Activated CD4-positive, alpha-beta T cell treated with anti-CD3 and anti-CD28 coated beads, Interleukin-2, amount 10 ng/mL, durations not matched to agents 24 days and 14 days (primary cell): ENCODE measurements around the gene VWA8. TPM values are rescaled to one million over a fixed set of nuclear protein-coding genes. Genes with fewer than 3 reads are reported as not detected.

Experiments
- DNase-seq: peaks from one replicate; pipeline ENCODE4 v3.0.0; 2022
- H3K27ac Mint-ChIP-seq: one replicate; pipeline ENCODE4 v1.8.0; 2022; ENCODE audit warnings: mild to moderate bottlenecking, mixed read lengths
- H3K27me3 Mint-ChIP-seq: one replicate; pipeline ENCODE4 v1.8.0; 2022; ENCODE audit warnings: mixed read lengths
- H3K36me3 Mint-ChIP-seq: one replicate; pipeline ENCODE4 v1.8.0; 2022; ENCODE audit warnings: low read depth, mild to moderate bottlenecking, mixed read lengths
- H3K4me1 Mint-ChIP-seq: one replicate; pipeline ENCODE4 v1.8.0; 2021; ENCODE audit warnings: mixed read lengths
- H3K4me3 Mint-ChIP-seq: one replicate; pipeline ENCODE4 v1.8.0; 2022; ENCODE audit warnings: mild to moderate bottlenecking, moderate library complexity, mixed read lengths
- H3K9me3 Mint-ChIP-seq: one replicate; pipeline ENCODE4 v1.8.0; 2021; ENCODE audit warnings: mixed read lengths
- intact Hi-C: fragments of 100-400 bp; cut with micrococcal nuclease; formaldehyde crosslinking; loops from one replicate; pipeline ENCODE4 v1.15.1; 2023
- total RNA-seq: library from RNA; stranded (reverse); gene quantifications from 2 replicates; pipeline ENCODE4 v1.2.3, GENCODE V29; 2022

The VWA8 gene
- total RNA-seq, 1 donor from 2014 or later: 28.4 TPM

GRCh38 chr13:41978007-41978406, 17.1 kb upstream of the VWA8 start:
- intact Hi-C loops: no loop called here

GRCh38 chr13:41976476-41976875, 15.6 kb upstream of the VWA8 start:
- Mint-ChIP-seq H3K27me3 (peaks cover 9% of the 10 kb centered on the region), H3K4me3 (no peak overlapping the region), H3K9me3 (peaks cover 7% of the 10 kb centered on the region), H3K36me3 (no peaks in the 10 kb centered on the region), H3K4me1 (peaks cover 10% of the 10 kb centered on the region), H3K27ac (no peak overlapping the region)
- DNase-seq: no peak
- intact Hi-C loops: no loop called here

More at GRCh38 chr13:41978007-41978406, 17.1 kb upstream of the VWA8 start:
- H3K4me1 Mint-ChIP-seq: peaks cover 4% of the 10 kb centered on the region
- H3K4me3 Mint-ChIP-seq: no peak overlapping the region
- H3K27me3 Mint-ChIP-seq: peaks cover 15% of the 10 kb centered on the region
- H3K36me3 Mint-ChIP-seq: no peaks in the 10 kb centered on the region
- H3K9me3 Mint-ChIP-seq: peaks cover 7% of the 10 kb centered on the region
- DNase-seq: no peak
- H3K27ac Mint-ChIP-seq: no peak overlapping the region

- H3K27me3 Mint-ChIP-seq: peaks cover 8% of the 10 kb centered on the region
- no peak overlapping the region for H3K27ac Mint-ChIP-seq
- DNase-seq: peak; percentile 53
- intact Hi-C loops: no loop called here
- peaks cover 15% of the 10 kb centered on the region for H3K4me1 Mint-ChIP-seq
- H3K36me3 Mint-ChIP-seq: no peaks in the 10 kb centered on the region
- no peak overlapping the region for H3K4me3 Mint-ChIP-seq
- peaks cover 7% of the 10 kb centered on the region for H3K9me3 Mint-ChIP-seq
Measured at GRCh38 chr13:41974262-41974900, 13.5 kb upstream of the VWA8 start.

GRCh38 chr13:41973247-41973741, 12.4 kb upstream of the VWA8 start:
- no peak overlapping the region for H3K4me3 Mint-ChIP-seq
- peaks cover 6% of the 10 kb centered on the region for H3K27me3 Mint-ChIP-seq
- H3K36me3 Mint-ChIP-seq: no peaks in the 10 kb centered on the region
- peaks cover 7% of the 10 kb centered on the region for H3K9me3 Mint-ChIP-seq
- no peak overlapping the region for H3K27ac Mint-ChIP-seq
- DNase-seq: no peak
- peaks cover 15% of the 10 kb centered on the region for H3K4me1 Mint-ChIP-seq
- intact Hi-C loops: no loop called here

GRCh38 chr13:41971848-41972247, 10.9 kb upstream of the VWA8 start:
- H3K9me3 Mint-ChIP-seq: no peaks in the 10 kb centered on the region
- H3K4me3 Mint-ChIP-seq: peak overlapping the region; percentile 15
- DNase-seq: peak; percentile 54
- H3K27me3 Mint-ChIP-seq: peaks cover 2% of the 10 kb centered on the region
- no peaks in the 10 kb centered on the region for H3K36me3 Mint-ChIP-seq
- intact Hi-C loops: no loop called here
- peaks cover 11% of the 10 kb centered on the region for H3K4me1 Mint-ChIP-seq
- H3K27ac Mint-ChIP-seq: no peak overlapping the region

GRCh38 chr13:41970918-41971317, 10.0 kb upstream of the VWA8 start:
- H3K27me3 Mint-ChIP-seq: no peaks in the 10 kb centered on the region
- peaks cover 11% of the 10 kb centered on the region for H3K4me1 Mint-ChIP-seq
- H3K9me3 Mint-ChIP-seq: no peaks in the 10 kb centered on the region
- no peak overlapping the region for H3K4me3 Mint-ChIP-seq
- no peak overlapping the region for H3K27ac Mint-ChIP-seq
- intact Hi-C loops: no loop called here
- no peaks in the 10 kb centered on the region for H3K36me3 Mint-ChIP-seq
- DNase-seq: no peak

- no peak for DNase-seq
- H3K4me1 Mint-ChIP-seq: peaks cover 11% of the 10 kb centered on the region
- no peaks in the 10 kb centered on the region for H3K36me3 Mint-ChIP-seq
- H3K27me3 Mint-ChIP-seq: no peaks in the 10 kb centered on the region
- intact Hi-C loops: no loop called here
- no peaks in the 10 kb centered on the region for H3K9me3 Mint-ChIP-seq
- H3K4me3 Mint-ChIP-seq: no peak overlapping the region
- no peak overlapping the region for H3K27ac Mint-ChIP-seq
Measured at GRCh38 chr13:41970022-41970421, 9.1 kb upstream of the VWA8 start.

- Mint-ChIP-seq H3K36me3 (no peaks in the 10 kb centered on the region), H3K4me3 (no peak overlapping the region), H3K4me1 (peaks cover 11% of the 10 kb centered on the region), H3K9me3 (no peaks in the 10 kb centered on the region), H3K27ac (no peak overlapping the region), H3K27me3 (no peaks in the 10 kb centered on the region)
- DNase-seq: peak; percentile 53
- intact Hi-C loops: no loop called here
Measured at GRCh38 chr13:41969072-41969471, 8.2 kb upstream of the VWA8 start.

GRCh38 chr13:41966671-41967070, 5.8 kb upstream of the VWA8 start:
- Mint-ChIP-seq H3K4me1 (peaks cover 18% of the 10 kb centered on the region), H3K27ac (no peak overlapping the region), H3K36me3 (no peaks in the 10 kb centered on the region), H3K27me3 (no peaks in the 10 kb centered on the region), H3K4me3 (no peak overlapping the region), H3K9me3 (peaks cover 9% of the 10 kb centered on the region)
- intact Hi-C loops: no loop called here
- no peak for DNase-seq

GRCh38 chr13:41962994-41963393, 2.1 kb upstream of the VWA8 start:
- intact Hi-C loops: loop anchor here (5.0 kb wide), 1 partner anchor 149 kb away; no protein-coding TSS in a partner anchor
- peaks cover 4% of the 10 kb centered on the region for H3K36me3 Mint-ChIP-seq
- H3K27ac Mint-ChIP-seq: peak overlapping the region; percentile 66
- no peak overlapping the region for H3K4me3 Mint-ChIP-seq
- no peak for DNase-seq
- H3K27me3 Mint-ChIP-seq: no peaks in the 10 kb centered on the region
- H3K9me3 Mint-ChIP-seq: peaks cover 9% of the 10 kb centered on the region
- peaks cover 30% of the 10 kb centered on the region for H3K4me1 Mint-ChIP-seq

- Mint-ChIP-seq H3K36me3 (peaks cover 7% of the 10 kb centered on the region), H3K27ac (peak overlapping the region; percentile 93), H3K4me1 (peaks cover 31% of the 10 kb centered on the region), H3K9me3 (peaks cover 9% of the 10 kb centered on the region), H3K4me3 (peak overlapping the region; percentile 95), H3K27me3 (no peaks in the 10 kb centered on the region)
- intact Hi-C loops: loop anchor here (1.0 to 5.0 kb wide), 5 partner anchors 33 to 151 kb away; partner anchors contain the start of gene DGKH
- no peak for DNase-seq
Measured at GRCh38 chr13:41961466-41961760, 504 bp upstream of the VWA8 start.

- H3K27ac Mint-ChIP-seq: peak overlapping the region; percentile 93
- DNase-seq: no peak
Measured at GRCh38 chr13:41960211-41960636, 685 bp downstream of the VWA8 start.

GRCh38 chr13:41956272-41956671, 4.6 kb downstream of the VWA8 start:
- intact Hi-C loops: no loop called here
- no peak for DNase-seq
- Mint-ChIP-seq H3K27me3 (no peaks in the 10 kb centered on the region), H3K27ac (no peak overlapping the region), H3K36me3 (peaks cover 14% of the 10 kb centered on the region), H3K4me1 (peaks cover 22% of the 10 kb centered on the region), H3K4me3 (no peak overlapping the region), H3K9me3 (peaks cover 6% of the 10 kb centered on the region)

More at GRCh38 chr13:41960211-41960636, 685 bp downstream of the VWA8 start:
- Mint-ChIP-seq H3K4me3 (peak overlapping the region; percentile 95), H3K36me3 (peaks cover 7% of the 10 kb centered on the region), H3K9me3 (peaks cover 9% of the 10 kb centered on the region), H3K4me1 (peaks cover 32% of the 10 kb centered on the region), H3K27me3 (no peaks in the 10 kb centered on the region)
- intact Hi-C loops: loop anchor here (1.0 to 5.0 kb wide), 5 partner anchors 31 to 152 kb away; partner anchors contain the start of gene DGKH

GRCh38 chr13:41955605-41956004, 5.3 kb downstream of the VWA8 start:
- peaks cover 6% of the 10 kb centered on the region for H3K9me3 Mint-ChIP-seq
- intact Hi-C loops: no loop called here
- H3K27ac Mint-ChIP-seq: no peak overlapping the region
- peak; percentile 48 for DNase-seq
- no peaks in the 10 kb centered on the region for H3K27me3 Mint-ChIP-seq
- H3K36me3 Mint-ChIP-seq: peaks cover 17% of the 10 kb centered on the region
- H3K4me3 Mint-ChIP-seq: no peak overlapping the region
- peaks cover 21% of the 10 kb centered on the region for H3K4me1 Mint-ChIP-seq

- Mint-ChIP-seq H3K4me3 (no peak overlapping the region), H3K9me3 (peaks cover 6% of the 10 kb centered on the region), H3K36me3 (peaks cover 19% of the 10 kb centered on the region), H3K27me3 (no peaks in the 10 kb centered on the region), H3K4me1 (peaks cover 12% of the 10 kb centered on the region), H3K27ac (no peak overlapping the region)
- intact Hi-C loops: no loop called here
- DNase-seq: no peak
Measured at GRCh38 chr13:41954226-41954625, 6.7 kb downstream of the VWA8 start.
